HG02840 (cell line): Measurements from ENCODE around the gene EXOSC7.
"Not testable (repeated sequence)": the region's sequence is repeated elsewhere in the genome, so short reads cannot be mapped to it uniquely, and the experiment has no call there.

Experiments used
- ATAC-seq: cut with Tn5 transposase; IDR thresholded peaks from one replicate; pipeline ENCODE4 v1.9.1; 2021; ENCODE audit warnings: mild to moderate bottlenecking, moderate library complexity, moderate number of reproducible peaks; ENCODE audit not compliant: unreplicated experiment, low FRiP score

EXOSC7 gene

DNA sequence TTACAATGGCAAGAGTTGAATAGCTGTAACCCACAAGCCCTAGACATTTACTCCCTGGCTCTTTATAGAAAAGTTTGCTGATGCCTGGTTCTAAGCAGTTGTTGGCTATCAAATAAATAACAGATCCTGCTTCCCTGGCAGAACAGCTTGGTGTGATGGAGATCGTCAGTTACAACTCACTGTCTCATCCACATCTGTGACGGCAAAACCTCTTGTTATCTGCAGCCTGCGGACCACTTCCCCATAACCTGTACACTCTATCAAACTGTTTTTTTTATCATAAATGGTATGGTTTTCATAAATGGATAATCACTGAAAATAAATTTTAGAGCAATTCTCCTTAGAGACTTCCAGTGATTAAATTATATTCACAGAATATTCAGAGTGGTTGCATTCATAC lies 14.2 kb upstream of the EXOSC7 start:
- ATAC-seq = no peak

DNA sequence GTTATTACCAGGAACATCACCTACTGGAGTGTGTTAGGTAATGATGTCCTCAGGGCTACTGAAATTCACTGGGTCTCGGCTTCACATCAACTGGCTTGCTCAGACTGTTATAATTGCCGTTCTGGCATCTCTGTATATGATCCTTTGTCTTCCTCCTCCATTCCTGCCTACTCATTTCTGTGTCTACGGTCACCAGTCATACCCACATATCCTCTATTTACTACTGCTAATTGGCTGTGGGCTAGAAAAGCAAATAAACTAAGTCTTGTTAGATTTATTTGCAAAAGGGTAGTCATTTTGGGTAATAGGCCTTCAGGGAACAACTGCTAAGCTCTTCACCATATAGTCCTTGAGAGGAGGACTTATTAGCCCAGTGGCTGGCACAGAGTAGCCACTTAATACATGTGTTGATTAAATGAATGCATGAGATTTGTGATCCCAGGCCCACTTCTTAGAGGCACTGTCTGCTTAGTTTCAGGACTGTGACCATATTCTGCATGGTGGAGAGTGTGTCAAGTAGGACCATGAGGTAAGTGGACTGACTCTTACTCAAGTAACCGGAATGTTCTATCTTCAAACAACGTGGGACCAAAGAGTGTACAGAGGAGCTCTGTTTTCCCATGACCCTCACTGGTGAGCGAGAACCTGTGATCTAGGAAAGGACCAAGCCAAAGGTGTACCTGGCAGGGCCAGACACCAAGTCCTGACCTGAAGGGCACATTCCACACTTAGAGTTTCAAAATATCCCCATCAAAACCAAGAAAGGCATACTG lies 13.2 kb upstream of the EXOSC7 start:
- no peak for ATAC-seq

DNA sequence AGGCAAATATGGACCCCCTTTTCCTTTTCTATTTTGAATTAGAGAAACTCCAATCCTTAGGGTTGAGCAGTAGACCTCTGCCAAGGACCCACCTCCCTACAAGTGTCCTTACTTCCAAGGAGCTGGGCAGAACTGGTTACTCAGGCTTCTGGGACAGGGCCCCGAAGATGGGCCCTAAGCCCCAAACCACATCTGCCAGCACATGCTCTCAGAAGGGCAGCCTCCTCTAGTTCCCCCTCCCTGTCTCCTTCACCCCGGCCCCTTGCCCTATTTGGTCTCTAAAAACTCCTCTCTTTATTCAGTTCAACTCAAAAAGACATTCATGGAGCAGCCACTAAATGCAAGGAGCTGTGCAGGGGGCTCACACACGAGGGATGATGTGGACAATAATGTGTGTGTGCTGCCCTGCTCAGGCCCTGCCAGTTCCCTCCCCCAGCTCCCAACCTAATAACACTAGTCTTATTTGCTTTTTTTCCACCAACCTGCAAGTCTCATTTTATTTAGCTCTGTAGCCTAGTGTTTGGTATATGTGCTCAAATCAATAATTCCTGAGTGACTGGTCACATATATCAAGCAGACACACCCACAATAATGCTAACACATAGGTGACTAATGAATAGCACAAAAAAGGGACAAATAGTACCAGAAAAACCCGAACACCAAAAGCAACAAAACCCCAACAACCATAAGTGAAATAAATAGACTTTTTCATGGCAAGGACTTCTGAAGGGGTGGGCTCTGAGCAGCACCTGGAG lies 12.3 kb upstream of the EXOSC7 start:
- ATAC-seq = no peak

DNA sequence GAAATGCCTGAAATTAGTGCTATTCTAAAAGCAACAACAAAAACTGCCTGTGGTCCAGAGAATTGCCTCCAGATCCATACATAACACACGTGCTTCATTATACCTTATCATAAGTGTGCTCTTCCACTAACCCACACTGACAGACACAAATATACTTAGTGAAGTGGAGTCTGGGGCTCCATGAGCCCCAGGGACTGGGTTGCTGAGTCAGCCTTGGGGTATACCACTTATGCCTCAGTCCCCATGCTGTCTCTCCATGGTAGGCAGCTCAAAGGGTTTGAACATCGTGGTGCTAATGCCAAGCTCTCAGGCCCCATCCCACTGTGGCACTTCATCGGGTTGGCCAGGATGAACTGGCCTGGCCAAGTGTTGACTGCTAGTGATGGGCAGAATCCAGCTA lies 10.9 kb upstream of the EXOSC7 start:
- no peak for ATAC-seq

DNA sequence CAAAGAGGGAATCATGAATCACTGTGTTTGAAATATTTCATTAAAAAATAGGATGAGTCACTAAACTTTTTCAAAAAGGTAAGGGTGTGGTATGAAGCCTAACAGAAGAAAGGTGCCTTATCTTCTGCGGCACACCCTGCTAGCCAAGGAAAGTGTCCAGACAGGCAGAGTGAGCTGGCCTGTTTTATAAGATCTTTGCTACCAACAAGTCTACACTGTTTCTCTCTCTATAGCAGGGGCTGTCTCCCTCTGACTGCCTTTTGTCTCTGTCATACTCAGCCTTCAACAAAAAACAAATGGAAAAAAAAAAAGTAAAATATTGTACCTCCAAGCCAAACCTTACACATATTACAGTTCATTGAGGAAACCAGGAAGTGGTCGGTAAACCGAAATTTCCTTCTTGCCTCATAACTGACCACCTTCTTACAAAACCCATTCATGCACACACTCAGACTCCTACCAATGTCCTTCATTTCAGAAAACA lies 9.2 kb upstream of the EXOSC7 start:
- ATAC-seq = no peak

DNA sequence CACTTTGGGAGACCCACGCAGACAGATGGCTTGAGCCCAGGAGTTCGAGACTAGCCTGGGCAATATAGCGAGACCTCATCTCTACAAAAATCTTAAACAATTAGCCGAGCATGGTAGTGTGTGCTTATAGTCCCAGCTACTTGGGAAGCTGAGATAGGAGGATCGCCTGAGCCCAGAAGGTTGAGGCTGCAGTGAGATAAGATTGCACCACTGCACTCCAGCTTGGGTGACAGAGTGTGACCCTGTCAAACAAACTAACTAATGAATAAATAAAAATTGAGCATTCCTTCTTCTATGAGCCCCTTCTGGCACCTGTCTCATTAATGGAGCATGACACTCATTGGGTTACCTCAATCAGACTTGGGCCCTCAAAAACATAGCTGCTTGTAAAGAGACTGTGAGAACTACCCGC lies 7.6 kb upstream of the EXOSC7 start:
- ATAC-seq = no peak

DNA sequence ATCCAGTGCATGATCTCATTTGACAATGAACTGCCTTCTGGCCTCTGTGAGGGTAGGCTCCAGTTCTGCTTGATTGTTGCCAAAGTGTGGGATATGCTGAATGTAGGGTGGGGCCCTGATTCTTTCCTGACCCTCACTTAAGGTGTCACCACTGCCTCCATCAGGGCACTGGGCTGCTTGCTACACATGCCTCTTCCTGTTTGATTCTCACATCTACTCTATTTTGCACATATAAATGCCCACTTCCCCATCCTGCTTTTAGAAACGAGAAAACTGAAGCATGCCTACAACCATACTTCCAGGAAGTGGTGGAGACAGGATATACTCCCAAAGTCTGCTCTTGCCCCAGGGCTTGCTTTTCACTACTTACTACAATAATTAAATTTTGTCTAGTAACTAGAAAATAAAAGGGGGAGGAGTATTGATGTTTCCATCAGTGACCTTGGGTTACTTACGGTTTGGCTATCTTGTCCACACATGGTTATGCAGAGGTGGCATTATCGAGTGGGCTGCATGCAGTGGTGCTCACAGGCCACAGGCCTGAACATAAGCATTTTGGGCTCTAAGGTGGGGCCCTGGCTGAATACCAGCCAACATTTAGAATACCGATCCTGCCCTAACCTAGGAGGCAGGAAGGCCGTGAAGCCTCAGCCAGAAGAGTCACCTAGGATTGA lies 6.8 kb upstream of the EXOSC7 start:
- ATAC-seq = no peak

DNA sequence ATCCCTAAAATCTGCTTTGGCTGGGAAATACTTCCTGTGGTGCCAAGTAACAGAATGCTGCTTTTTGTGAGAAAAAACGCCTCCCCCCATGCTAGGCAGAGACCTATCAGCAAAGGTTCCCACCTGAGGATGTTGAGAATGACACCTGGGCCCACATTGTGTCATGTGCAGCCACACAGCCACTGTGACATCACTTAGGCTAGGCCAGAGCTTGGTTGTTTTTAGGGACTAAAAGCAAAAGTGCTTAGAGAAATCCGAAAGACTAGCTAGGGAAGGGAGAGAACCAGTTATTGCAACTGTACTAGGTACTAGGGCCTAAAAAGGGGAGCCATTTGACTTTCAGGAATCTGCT lies 6.2 kb upstream of the EXOSC7 start:
- no peak for ATAC-seq

DNA sequence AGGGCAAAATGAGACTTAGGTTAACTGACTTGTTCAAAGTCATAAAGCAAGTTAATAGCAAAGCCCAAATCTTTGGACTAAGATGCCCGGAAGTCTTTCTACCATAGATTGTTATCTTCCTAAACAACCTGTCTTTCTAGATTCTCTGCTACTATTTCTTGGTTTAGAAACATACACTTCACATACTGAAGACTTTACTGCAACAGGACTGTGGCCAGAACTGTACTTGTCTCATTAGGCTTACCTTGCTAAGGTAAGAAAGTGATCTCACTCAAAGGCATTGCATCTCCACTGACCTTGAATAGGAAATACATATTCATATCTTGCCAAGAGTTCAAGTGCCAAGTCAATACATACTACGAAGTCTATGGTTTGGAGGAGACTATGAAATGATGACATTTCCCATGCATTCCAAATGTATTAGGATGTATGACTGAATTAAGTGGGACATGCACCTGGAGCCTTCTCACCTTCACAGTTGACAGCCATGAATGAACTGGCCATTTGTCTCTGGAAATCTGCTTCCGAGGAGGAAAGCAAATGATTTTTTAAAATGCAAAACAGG lies 5.0 kb upstream of the EXOSC7 start:
- no peak for ATAC-seq

DNA sequence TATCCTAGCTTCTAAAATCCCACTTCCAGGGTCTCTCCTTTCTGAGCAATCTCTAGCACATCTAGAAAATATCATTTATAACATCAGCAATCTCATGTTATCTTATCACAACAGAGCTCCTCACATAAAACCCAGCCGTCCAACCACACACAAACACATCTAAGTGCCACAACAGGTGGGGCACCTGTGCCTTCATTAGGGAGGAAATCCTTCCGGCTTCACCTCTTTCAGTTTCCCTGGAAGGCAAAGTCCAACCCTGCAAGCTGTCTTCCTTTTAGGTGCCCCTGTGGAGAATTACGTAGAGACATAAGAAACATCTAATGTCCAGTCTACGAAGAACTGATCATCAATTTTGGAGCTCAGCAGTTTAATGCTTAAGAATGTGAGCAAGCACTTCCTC lies 1.6 kb upstream of the EXOSC7 start:
- no peak for ATAC-seq

DNA sequence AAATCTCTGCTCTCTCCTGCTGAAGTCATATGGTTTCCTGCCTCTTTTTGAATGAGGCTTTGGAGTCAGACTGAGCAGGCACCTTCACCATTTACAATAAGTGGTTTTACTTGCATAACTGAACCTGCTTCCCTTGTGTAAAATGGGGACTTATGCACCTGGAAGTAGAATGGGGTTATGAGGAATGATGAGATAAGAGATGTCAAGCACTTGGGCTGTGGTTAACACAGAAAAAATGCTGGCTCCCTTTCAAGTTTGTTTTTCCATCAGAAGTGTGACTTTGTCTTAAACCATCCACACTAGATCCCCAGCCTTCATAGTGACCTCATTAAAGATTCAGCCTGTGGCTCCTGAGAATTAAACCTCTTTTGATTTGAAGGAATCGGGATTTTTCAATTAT lies 5.2 kb downstream of the EXOSC7 start:
- ATAC-seq = no peak

DNA sequence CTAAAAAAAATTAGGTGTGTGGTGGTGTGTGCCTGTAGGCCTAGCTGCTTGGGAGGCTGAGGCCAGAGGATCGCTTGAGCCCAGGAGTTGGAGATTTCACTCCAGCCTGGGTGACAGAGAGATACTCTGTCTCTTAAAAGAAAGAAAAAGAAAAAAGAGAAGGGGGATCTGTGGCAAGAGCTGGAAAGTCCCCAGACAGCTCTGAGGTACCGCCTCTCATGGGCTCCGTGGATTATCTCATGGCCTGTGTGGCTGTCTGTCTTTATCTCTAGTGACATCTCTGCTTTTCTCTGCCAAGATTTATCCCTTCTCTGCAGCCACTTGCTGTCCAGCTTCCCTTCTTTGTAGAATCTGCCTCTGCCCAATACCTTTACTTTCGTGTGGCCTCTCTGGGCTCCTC lies 5.7 kb downstream of the EXOSC7 start:
- ATAC-seq = no peak

DNA sequence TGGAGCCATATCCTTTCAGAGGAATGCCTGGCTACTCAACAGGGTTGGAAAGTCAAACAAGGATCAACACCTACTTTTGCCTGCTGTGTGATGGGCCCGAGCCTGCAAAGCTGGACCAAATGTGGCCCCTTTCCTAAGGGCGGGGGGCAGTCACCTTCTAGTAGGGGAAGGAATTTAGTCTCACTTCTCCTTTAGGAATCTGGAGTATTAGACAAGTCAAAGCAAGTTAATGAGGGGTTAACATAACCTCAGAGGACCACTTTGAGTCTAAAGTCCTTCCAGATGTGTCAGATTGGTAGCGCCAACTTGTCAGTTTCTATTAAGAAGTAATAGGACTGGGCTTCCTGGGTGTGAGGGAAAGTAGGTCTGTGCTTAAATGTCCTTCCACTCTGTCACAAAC lies 6.8 kb downstream of the EXOSC7 start:
- no peak for ATAC-seq

DNA sequence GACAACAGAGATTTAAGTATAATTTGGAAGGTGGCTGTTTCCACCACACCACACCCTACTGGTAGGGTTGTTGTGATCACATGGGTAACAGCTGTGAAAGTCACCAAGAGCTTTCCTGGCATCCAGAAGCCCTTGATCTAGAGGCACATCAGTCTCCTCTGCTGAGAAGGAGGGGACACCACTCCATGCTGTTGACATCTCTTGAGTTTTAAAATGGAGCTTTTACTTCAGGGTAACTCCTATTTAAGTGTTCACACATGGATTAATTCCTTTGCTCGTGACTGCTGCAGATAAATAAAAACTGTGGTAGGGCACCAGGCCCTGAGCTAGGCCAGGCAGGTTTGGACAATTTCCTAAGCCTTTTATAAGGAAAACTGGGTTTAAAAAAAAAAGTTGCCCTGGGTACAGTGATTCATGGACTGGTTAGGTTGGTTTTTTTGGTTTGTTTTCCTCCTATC lies 7.5 kb downstream of the EXOSC7 start:
- no peak for ATAC-seq

DNA sequence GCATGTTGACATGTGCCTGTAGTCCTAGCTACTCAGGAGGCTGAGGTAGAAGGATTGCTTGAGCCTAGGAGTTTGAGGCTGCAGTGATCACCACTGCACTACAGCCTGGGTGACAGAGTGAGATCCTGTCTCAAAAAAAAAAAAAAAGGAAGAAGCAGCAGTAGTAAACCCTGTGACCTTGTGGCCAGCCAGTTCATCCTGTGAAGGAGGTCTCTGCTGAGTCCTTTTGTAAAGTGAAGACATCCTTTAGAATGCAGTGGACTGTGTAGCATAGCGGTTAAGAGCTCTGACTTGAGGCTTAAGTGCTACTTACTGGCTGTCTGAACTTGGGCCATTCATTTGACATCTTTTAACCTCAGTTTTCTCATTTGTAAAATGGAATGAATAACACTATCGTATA lies 8.3 kb downstream of the EXOSC7 start:
- ATAC-seq = no peak

DNA sequence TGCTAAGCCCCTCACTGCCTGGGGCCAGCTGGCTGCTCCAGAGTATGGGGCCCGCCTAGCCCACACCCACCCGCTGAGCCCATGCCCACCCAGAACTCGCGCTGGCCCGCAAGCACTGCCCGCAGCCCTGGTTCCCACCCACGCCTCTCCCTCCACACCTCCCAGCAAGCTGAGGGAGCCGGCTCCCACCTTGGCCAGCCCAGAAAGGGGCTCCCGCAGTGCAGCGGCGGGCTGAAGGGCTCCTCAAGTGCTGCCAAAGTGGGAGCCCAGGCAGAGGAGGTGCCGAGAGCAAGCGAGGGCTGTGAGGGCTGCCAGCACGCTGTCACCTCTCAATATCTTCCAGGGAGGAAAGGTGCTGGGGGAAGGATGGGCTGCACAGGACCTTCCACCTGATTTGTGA lies 10.3 kb downstream of the EXOSC7 start:
- not testable (repeated sequence) for ATAC-seq

DNA sequence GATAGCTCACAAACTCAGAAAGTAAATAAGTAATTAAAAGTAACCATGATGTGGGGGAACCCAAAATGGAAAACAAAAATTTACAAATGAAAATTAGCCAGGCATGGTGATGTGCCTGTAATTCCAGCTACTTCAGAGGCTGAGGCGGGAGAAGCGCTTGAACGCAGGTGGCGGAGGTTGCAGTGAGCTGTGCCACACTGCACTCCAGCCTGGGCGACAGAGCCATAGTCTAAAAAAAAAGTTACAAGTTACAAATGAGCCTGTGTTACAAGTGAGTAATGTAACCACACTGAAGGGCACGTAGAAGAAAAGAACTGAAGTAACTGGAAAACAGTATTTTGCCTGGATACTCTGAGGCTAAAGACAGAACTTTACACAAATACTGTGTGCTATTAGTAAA lies 11.3 kb downstream of the EXOSC7 start:
- no peak for ATAC-seq

DNA sequence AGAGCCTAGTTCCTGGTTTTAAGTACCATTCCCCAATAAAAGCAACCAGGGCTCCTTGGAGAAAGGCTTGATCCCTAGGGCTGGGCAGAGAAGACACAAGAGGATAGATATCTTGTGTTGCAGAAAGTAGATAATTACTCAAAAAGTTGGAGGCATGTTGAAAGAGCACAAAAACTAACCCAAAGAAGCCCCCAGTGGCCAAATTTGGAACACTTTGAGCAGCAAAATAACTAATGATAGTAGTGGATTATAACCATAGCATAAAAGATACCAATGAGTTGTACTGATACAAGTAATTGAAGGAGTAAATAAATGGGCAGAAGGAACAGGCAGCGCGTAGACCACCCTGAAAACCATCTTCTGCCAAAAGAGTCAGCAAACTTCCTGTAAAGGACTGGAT lies 12.0 kb downstream of the EXOSC7 start:
- no peak for ATAC-seq

DNA sequence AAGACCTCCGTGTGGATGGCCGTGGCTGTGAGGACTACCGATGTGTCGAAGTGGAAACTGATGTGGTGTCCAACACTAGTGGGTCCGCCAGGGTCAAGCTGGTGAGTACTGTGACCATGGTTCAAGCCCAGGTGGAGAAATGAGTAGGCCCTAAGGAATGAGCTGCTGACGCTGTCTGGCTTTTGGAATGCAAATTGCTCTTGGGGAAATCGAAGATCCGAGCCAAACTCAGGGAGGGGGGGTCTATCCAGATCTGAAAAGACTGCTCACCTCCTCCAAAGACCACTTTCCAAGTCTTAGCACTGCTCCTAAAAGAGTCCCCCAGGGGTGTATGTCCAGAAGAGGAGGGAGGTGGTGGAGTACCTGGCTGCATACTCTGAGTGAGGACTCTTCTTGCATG lies 13.1 kb downstream of the EXOSC7 start:
- ATAC-seq = no peak

DNA sequence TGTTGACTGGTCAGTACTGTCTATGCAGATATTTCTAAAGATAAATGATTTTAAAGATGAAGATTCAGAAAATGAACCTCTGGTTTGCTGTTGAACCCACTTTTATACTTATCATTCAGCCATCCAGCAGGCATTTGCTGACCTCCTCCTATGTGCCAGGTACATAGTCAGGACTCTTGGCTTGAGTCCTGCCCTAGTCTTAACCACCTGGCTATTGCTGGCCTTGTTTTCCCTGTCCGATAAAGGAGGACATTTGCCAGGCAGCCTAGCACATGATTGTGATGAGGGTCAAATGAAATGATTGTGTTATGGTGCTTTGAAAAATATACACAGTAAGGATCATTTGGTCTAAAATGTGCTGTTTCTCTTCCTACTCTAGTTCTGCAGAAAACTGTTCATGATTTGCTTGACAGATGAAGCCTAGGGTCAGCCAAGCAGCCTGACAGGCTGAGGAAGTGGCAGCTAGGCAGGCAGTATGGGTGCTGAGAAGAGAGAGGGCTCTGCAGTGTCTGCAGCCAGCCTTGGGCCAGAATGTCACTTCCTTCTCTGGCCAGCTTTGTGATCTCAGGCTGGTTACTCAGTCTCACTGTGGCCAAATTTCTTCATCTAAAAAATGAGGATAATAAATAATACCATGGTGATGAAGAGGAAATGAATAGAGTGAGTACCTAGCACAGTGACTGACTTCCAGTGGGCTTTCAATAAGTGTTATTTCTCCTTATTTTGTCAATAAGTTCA lies 13.8 kb downstream of the EXOSC7 start:
- no peak for ATAC-seq
